Astrocyte of the spinal cord (primary cell): ENCODE measurements around the gene YWHAE.
"Not testable (repeated sequence)": the region's sequence is repeated elsewhere in the genome, so short reads cannot be mapped to it uniquely, and the experiment has no call there.

Experiments used
- DNase-seq: peaks from one replicate; pipeline ENCODE4 v3.0.0; 2011; ENCODE audit warnings: low read depth, low spot score
- H3K4me3 ChIP-seq: 2 replicates; pipeline ENCODE4 v1.5.1; 2011; ENCODE audit warnings: low read depth, mild to moderate bottlenecking, low read length, moderate library complexity
- CTCF ChIP-seq: IDR thresholded peaks from 2 replicates; pipeline ENCODE4 v1.5.1; 2012; ENCODE audit warnings: low read depth, mild to moderate bottlenecking, low read length, inconsistent platforms
- in situ Hi-C: cut with HindIII; loops from 2 replicates; pipeline ENCODE4 v1.10.0; 2017; ENCODE audit warnings: low sequenced_read_pairs

The YWHAE gene

GRCh38 chr17:1379930-1380313 is 20.1 kb downstream of the YWHAE start:
- in situ Hi-C loops: no loop called here
- no peak overlapping the region for H3K4me3 ChIP-seq
- DNase-seq: no peak

GRCh38 chr17:1379208-1379929 is 20.7 kb downstream of the YWHAE start:
- TF ChIP-seq CTCF: no peak
- in situ Hi-C loops: no loop called here
- no peak for DNase-seq
- no peak overlapping the region for H3K4me3 ChIP-seq

More at GRCh38 chr17:1379930-1380313, 20.1 kb downstream of the YWHAE start:
- no peak for TF ChIP-seq CTCF

- in situ Hi-C loops, H3K4me3 ChIP-seq, DNase-seq: not testable (repeated sequence)
Observed at GRCh38 chr17:1378476-1378860, 21.6 kb downstream of the YWHAE start.

- no peak overlapping the region for H3K4me3 ChIP-seq
- in situ Hi-C loops: no loop called here
- DNase-seq: no peak
- no peak for TF ChIP-seq CTCF
Observed at GRCh38 chr17:1377334-1377733, 22.7 kb downstream of the YWHAE start.

GRCh38 chr17:1376061-1376460 is 24.0 kb downstream of the YWHAE start:
- in situ Hi-C loops: no loop called here
- no peak for DNase-seq
- no peak overlapping the region for H3K4me3 ChIP-seq
- TF ChIP-seq CTCF: no peak

GRCh38 chr17:1375615-1376014 is 24.4 kb downstream of the YWHAE start:
- DNase-seq: no peak
- in situ Hi-C loops: no loop called here
- no peak for TF ChIP-seq CTCF
- no peak overlapping the region for H3K4me3 ChIP-seq

- no peak for DNase-seq
- no peak overlapping the region for H3K4me3 ChIP-seq
- in situ Hi-C loops: no loop called here
- TF ChIP-seq CTCF: no peak
Observed at GRCh38 chr17:1374431-1375177, 25.4 kb downstream of the YWHAE start.
